GM15510 (cell line): ENCODE data around the gene TMEM167A.

Source experiments
- POLR2A ChIP-seq: IDR thresholded peaks from 3 replicates; pipeline ENCODE4 v1.6.1; 2011; ENCODE audit warnings: borderline replicate concordance; ENCODE audit not compliant: insufficient read length; ENCODE audit errors: extremely low read depth

Gene TMEM167A

DNA sequence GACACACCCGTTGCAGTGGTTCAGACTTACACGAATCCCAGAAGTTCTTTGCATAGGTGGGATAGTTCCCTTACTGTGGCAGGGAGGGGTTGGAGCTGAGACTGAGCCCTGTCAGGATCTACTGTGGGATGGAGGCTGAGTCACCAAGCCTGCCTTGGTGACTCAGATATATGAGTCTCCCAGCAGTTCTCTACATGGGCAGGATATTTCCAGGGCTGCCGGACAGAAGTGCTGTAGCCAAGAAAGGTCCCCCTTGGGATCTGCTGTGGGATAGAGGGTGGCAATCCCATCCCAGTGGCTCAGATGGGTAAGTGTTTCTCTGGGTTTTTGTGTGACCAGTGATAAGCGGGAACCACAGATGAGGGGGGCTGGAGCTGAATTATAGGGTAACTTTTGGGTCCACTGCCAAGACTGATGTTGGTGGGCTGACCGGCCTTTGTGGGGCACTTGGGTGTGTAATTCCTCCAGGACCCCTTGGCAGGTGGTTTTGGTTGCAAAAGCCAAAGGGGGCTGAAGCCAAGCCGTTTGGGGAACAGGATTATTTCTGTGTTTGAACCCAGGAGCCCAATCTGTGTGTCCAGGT, 18.9 kb upstream of the TMEM167A start:
- TF ChIP-seq POLR2A = no peak

DNA sequence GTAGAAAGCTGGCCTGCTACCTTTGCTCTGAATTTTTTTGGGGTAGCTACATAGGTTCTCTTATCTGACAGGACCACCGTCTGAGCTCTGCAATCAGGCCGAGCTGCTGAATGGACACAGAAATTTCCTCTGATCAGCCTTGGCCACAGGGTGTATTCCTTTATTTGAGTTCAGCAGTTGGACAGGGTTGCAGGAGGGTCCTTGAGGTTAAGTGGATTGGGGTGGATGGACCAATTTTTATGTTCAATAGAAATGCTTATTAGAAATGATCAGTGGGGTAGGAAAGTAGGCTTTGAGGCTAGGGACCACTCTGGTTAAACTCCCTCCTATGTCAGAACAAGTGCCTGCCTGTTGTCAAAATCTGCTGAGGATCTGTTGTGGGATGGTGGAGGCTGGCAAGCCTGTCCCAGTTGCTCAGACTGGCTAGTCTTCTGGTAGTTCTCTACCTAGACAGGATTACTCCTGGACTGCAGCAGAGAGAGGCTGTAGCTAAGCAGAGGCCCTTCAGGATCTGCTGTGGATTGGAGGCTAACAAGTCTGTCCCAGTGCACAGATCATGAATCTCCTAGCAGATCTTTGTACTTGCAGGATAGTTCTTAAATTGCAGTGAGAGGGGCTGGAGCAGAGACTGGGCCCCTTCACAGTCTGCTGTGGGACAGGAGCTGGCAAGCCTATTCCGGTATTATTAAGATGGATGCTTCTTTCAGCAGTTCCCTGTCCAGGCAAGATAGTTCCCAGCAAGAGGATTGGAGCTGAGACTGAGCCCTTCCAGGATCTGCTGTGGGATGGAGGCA, 18.2 kb upstream of the TMEM167A start:
- TF ChIP-seq POLR2A = no peak

DNA sequence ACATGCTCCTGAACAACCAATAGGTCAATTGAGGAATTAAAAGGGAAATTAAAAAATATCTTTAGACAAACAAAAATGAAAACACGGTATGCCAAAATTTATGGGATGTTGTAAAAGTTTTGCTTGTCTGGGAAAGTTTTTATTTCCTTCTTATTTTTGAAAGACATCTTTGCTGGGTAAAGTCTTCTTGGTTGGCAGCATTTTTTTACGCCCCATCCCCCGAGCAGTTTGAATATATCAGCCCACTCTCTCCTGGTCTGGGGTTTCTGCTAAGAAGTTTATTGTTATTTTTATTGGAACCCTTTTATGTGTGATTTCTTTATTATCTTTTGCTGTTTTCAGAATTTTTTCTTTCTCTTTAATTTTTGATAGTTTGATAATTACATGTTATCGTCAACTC, 16.5 kb upstream of the TMEM167A start:
- no peak for TF ChIP-seq POLR2A

DNA sequence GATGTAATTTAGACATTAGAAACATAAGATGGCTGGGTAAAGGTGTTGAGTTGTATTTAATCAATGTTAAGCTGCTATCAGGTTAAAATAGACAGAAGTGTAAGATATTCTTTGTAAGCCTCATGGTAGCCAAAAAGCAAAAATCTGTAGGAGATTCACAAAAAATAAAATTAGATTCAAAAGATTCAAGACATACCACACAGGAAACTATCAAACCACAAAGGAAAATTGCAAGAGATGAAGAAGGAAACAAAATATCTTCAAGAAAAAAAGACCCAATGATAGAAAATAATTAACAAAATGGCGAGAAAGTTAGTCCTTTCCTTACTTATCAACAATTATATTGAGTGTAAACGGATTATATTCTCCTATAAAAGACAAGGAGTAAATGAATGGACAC, 15.4 kb upstream of the TMEM167A start:
- TF ChIP-seq POLR2A = no peak

DNA sequence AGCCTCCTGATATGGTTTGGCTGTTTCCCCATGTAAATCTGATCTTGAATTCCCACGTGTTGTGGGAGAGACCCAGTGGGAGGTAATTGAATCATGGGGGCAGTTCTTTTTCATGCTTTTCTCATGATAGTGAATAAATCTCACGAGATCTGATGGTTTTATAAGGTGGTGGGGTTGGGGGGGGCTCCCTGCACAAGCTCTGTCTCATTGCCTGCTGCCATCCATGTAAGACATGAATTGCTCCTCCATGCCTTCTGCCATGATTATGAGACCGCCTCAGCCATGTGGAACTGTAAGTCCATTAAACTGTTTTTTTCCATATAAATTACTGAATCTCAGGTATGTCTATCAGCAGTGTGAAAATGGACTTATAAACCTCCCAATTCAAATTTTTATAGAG, 13.0 kb upstream of the TMEM167A start:
- no peak for TF ChIP-seq POLR2A

DNA sequence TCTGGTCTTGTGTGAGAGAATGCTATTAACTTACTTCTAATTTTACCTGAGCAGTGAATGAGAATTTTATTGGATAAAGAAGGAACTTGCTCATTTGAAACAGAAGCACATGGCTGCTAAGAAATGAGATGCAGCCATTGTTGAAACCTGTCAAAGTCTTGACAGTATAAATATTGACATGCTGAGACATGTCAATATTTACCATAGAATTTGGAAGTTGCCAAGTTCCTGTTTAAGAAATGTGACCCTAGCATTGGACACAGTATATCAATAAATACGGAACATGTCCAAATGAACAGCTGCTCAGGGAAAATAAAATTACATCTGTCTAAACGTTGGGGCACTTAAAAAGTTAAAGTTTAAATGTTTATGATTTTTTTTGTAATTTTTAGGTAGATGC, 7.9 kb upstream of the TMEM167A start:
- no peak for TF ChIP-seq POLR2A

DNA sequence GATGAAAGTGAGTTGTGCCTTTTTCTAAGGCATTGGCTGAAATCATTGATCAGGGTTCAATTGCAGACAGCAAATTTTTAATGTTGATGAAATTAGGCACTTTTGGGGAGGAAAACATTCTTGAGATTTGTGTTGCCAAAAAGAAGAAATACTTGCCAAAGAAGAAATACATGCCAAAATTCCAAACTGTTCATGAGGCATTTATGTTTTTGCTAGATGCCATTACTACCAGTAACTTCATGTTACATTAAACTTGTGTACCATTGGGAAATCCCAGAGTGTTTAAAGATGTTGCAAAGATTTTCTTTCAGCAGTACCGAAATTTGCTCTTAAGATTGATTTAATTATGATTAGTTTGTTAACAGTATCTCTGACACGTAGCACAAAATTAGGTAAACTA, 7.1 kb upstream of the TMEM167A start:
- TF ChIP-seq POLR2A = no peak

DNA sequence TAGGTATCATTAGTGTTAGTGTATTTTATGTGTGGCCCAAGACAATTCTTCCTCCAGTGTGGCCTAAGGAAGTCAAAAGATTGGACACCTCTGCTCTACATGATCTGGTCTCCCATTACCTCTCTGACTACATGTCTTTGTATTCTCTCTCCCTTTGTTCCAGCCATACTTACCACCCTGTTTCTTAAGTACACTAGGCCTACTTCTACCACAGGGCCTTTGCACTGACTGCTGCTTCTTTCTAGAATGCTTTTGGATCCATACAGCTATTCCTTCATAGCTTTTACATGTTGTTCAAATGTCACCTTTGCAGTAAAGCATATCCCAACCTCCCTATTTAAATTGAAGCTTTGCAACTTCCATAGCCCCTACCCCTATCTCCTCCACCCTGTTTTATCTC, 5.6 kb upstream of the TMEM167A start:
- TF ChIP-seq POLR2A = no peak

DNA sequence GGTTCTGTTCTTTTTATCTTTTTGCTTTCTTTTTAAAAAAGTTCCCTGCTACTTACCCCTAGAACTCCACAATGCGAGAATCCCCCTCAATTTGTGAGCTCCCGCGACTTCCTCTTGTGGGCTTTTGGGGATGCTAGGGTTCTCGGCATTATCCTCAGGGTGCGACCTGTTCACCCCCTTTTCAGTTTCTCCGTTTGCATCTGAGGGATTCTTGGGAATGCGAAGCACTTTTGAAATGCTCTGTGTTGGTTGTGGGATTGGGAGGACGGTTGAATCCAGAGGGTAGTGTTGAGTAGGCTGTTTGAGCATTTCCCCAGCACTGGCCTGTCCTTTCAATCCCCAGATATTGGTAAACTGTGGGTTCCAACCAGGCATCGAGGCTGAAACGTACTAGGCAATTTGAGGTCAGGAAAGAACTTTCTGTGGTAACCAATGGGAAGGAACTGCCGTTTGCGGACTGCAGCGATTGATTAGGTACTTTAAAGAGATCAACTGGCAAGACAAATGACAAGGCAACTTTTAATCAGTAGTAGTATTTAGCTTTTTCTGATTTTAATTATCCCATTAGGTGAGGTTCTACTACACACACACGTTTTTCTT, 568 bp upstream of the TMEM167A start:
- no peak for TF ChIP-seq POLR2A

DNA sequence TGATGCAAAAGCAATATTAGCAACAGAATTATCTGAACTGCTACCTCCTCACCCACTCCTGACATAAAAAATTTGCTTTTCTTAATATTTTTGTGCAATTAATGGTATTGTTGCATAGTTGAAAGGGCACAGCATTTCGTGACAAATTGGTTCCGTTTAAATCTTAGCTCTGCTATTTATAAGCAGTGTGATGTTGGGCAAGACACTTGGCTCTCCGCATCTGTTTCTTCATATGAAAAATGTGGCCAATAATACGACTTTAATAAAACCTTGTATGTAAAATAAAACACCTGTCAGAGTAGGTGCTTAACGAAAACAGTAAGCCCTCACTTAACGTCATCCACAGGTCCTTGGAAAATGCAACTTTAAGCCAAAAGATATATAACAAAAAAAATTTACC, 4.2 kb downstream of the TMEM167A start:
- TF ChIP-seq POLR2A = no peak

DNA sequence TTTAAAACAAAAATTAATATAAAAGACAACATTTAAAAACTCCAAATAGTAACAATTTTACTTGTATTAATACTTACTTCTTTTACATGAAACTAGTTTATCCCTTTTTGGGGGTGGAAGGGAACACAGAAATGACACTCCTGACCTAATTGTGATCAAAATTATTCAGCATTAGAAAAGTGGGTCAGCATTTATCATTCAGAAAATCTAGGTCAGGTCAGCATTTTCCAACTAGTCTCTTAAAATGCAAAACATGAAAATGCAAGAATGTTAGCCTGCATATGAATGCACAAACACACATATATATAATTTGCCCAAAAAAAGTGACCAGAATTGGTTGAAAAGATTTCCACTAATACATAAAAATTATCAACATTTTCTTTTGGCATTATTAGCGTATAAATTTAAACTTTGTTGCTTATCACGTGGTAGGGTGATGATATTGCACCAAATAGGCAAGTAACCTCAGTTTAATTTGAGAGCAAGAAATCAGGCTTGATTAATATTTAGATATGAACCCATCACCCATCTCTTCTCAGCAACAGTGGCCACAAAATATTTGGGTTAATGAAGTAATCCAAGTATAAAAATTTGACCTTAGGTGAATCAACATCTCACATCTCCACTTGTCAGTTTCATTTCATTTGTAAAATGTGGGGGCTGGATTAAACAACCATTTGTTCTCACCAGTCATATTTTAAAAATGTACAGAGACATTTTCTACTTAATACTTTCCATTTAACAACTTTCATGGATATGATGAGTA, 5.7 kb downstream of the TMEM167A start:
- TF ChIP-seq POLR2A = no peak

DNA sequence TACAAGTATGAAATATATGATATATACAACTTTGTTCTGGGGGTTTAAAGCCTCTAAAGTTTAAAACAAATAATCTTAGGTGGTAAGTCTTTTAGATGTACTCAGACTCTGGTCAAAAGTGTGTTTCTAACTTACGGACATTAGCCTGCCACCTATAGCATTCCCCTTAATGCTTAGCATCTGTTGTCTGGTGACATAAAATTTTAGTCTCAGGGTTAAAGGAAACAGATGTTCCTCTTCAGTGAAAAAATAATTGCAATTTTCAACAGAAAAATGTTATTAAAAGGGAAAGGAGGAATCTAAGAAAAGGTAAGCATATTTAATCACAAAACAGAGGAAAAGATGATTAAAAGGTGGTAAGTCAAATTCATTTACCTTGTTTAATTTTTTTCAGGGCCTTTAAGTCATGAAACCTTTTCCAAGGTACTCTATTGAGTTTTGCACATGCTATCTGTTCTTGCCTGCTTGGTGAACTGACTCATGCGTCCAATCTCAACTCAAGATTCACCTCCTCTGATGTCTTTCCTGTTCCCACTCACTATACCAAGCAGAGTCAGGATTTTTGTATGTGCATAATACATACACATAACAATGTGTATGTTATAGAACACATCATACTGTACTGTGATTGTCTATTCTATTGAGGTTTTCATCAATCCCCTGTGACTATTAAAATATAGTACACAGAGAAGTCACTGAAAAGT, 7.9 kb downstream of the TMEM167A start:
- no peak for TF ChIP-seq POLR2A

DNA sequence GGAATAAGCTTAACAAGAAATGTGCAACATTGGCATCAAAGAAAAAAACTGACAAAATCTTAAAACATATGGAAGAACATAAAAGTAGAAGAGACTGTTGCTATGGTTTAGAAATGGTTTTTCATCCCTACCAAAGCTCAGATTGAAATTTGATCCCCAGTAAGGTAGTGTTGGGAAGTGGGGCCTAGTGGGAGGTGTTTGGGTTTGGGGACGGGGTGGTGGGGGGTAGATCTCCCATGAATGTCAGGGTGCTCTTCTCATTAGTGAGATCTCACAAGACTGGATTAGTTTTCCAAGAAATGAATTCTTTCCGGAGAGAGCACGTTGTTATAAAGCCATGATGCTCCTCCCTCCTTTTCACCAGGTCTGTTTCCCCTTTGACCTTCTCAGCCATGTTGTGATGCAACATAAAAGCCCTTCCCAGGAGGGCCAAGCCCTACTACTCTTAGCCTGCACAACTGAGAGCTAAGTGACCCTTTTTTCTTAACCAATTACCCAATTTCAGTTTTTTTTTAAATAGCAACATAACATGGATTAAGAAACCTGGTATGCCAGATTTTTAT, 10.6 kb downstream of the TMEM167A start:
- no peak for TF ChIP-seq POLR2A

DNA sequence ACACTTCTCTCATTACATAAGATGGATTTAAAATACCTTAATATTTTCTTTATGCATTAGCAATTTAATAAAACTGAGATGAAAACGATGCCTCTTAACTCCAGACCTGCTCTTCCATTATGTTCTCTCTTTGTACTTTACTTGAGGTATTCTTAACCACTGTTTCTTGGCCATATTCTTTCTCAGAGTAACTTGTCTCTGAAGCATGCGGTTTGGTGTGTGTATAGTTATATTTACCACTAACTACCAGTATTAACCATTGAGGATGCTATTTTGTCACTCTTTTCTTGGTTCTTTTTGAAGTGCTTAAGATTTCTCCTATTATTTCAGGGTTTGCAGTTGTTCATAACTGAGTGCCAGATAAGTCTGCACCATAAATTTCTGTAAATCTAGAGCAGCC, 17.9 kb downstream of the TMEM167A start:
- no peak for TF ChIP-seq POLR2A
